Activated T-helper 1 cell treated with anti-CD3 and anti-CD28 coated beads, Interleukin-12 subunit alpha, Interleukin-12 subunit beta, Interleukin-2, Interleukin-4 antibody, amounts not matched to agents 30 ng/mL and 10 ng/mL and 1 ng/mL, durations not matched to agents 14 hours and 24 hours and 36 hours (primary cell): ENCODE measurements around the gene SDK2. TPM values are rescaled to one million over a fixed set of nuclear protein-coding genes. Genes with fewer than 3 reads are reported as not detected.

Experiments
- DNase-seq: peaks from one replicate; pipeline ENCODE4 v3.0.0; 2021; ENCODE audit warnings: low spot score
- H3K27ac Mint-ChIP-seq: one replicate; pipeline ENCODE4 v1.8.0; 2021; ENCODE audit warnings: mild to moderate bottlenecking, mixed read lengths
- H3K27me3 Mint-ChIP-seq: one replicate; pipeline ENCODE4 v1.8.0; 2022; ENCODE audit warnings: mild to moderate bottlenecking, moderate library complexity, mixed read lengths; ENCODE audit not compliant: insufficient read depth
- H3K36me3 Mint-ChIP-seq: one replicate; pipeline ENCODE4 v1.8.0; 2021; ENCODE audit warnings: low read depth, mixed read lengths
- H3K4me1 Mint-ChIP-seq: one replicate; pipeline ENCODE4 v1.8.0; 2021; ENCODE audit warnings: low read depth, mixed read lengths
- H3K4me3 Mint-ChIP-seq: one replicate; pipeline ENCODE4 v1.8.0; 2021; ENCODE audit warnings: mild to moderate bottlenecking, moderate library complexity, mixed read lengths
- H3K9me3 Mint-ChIP-seq: one replicate; pipeline ENCODE4 v1.8.0; 2021; ENCODE audit warnings: mixed read lengths
- intact Hi-C: fragments of 100-400 bp; cut with micrococcal nuclease; formaldehyde crosslinking; loops from one replicate; pipeline ENCODE4 v1.15.1; 2024
- total RNA-seq: library from RNA; stranded (reverse); gene quantifications from 2 replicates; pipeline ENCODE4 v1.2.3, GENCODE V29; 2022

SDK2 gene
- total RNA-seq, 1 donor from 2014 or later = 0.44 TPM

DNA sequence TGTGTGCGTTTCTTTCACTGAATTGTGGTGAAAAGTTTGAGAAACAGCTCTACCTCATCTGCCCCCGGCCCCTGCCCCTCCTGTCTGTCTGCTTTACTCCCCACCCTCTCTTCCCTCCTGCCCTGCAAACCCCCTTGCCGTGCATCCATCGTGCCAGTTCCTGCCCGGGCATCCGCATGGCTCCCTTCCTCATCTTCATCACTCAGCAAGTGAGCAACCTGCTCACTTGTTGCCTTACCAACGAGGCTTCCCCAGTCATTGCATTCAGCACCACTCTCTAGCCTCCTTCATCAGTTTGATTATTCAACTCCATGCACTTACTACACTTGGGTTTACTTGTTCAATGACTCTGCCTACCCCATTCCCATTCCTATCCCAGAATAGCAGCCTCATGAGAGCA, 34.8 kb upstream of the SDK2 start:
- Mint-ChIP-seq H3K27me3 (peaks cover 15% of the 10 kb centered on the region), H3K4me3 (no peak overlapping the region), H3K36me3 (no peaks in the 10 kb centered on the region), H3K4me1 (no peaks in the 10 kb centered on the region), H3K9me3 (peaks cover 9% of the 10 kb centered on the region), H3K27ac (no peak overlapping the region)
- DNase-seq = no peak
- intact Hi-C loops = no loop called here

DNA sequence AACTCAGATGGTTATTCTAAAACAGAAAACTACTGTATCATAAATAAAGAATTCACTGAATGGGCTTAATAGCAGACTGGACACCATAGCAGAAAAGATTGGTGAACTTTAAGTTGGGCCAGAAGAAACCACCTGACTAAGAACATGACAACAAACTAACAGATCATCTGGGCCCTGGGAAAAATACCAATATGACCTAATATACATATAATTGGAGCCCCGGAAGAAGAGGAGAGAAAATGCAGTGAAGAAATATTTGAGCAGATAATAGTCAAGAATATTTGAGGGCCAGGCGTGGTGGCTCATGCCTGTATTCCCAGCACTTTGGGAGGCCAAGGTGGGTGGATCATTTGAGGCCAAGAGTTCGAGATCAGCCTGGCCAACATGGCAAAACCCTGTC, 25.5 kb upstream of the SDK2 start:
- no peak overlapping the region for H3K27ac Mint-ChIP-seq
- H3K27me3 Mint-ChIP-seq = peaks cover 16% of the 10 kb centered on the region
- intact Hi-C loops = no loop called here
- DNase-seq = no peak
- H3K4me1 Mint-ChIP-seq = peaks cover 24% of the 10 kb centered on the region
- no peak overlapping the region for H3K4me3 Mint-ChIP-seq
- peaks cover 1% of the 10 kb centered on the region for H3K36me3 Mint-ChIP-seq
- H3K9me3 Mint-ChIP-seq = peaks cover 14% of the 10 kb centered on the region

DNA sequence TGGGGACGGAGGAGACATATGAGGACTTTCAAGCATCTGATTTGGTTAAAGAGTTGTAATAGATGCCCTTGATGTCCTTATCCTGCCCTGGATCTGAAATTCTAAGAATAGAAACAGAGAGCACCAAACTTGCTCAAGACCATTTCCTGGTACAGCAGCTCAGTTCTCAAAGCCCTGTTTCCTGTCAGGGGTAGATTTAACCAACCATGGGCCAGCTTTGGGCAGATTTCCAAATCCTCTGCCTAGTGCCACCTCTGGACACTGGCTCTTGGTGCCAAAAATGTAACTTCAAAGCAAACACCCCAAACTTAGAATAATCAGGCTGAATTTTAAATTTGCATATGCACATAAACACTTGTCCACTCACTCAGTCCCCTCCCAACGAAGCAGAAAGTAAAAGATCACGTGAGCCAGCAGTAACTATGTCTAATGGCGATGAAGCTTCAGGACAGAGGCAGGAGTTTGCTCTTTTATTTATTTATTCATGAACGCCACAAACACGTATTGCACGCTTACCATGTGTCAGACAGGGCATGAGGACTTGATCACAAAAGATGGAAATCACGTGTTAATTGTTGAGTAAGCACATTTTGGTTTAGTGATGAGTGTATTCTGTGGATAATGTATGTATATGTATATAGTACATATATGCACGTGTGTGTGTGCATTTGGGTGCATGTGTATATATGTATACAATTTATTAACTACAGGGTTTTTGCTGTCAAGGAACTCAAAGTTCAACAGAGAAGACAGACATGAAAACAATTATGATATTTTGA, 23.1 kb upstream of the SDK2 start:
- H3K4me1 Mint-ChIP-seq = peaks cover 24% of the 10 kb centered on the region
- peaks cover 14% of the 10 kb centered on the region for H3K9me3 Mint-ChIP-seq
- peak overlapping the region; percentile 32 for H3K4me3 Mint-ChIP-seq
- DNase-seq = no peak
- intact Hi-C loops = no loop called here
- peak overlapping the region; percentile 64 for H3K27ac Mint-ChIP-seq
- H3K27me3 Mint-ChIP-seq = peaks cover 16% of the 10 kb centered on the region
- H3K36me3 Mint-ChIP-seq = peaks cover 1% of the 10 kb centered on the region

DNA sequence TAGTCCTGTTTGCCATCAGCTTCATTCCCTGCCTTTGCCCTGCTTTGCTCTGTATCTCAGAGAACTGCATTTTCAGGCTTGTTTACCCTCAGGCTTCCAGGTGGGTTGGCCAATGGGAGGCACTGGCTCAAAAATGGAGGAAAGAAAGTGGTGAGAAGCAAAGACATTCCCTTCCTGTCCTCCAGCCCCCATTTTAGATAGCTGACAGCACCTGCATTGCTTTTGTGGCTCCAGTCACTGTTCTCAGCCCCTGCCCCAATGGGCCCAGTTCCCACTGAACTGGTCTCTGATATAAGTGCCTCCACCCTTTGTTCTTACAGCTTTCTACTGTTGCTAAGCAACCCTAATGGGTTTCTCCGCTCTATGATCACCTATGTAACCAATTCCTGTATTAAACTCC, 19.4 kb upstream of the SDK2 start:
- Mint-ChIP-seq H3K27me3 (peaks cover 30% of the 10 kb centered on the region), H3K4me1 (peaks cover 24% of the 10 kb centered on the region), H3K36me3 (peaks cover 1% of the 10 kb centered on the region), H3K9me3 (no peaks in the 10 kb centered on the region), H3K27ac (no peak overlapping the region), H3K4me3 (no peak overlapping the region)
- no peak for DNase-seq
- intact Hi-C loops = no loop called here

DNA sequence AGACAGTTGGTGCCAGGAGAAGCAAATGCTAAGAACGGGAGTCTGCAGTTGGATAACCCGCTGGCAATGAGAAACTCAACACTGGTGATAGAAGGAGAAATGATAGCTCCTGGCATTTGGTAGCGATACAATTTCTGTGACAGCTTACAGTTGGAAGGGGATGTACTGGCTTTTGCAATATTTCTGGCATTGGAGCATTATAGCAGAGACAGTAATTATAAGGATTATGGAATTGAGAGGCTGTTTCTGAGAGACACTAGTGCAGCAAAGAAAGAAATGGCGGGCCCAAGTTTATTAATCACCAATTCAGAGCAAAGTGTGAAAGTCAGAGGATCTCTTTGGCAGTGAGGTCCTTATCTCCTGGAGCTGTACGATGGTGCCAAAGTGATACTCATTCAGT, 16.1 kb upstream of the SDK2 start:
- intact Hi-C loops = no loop called here
- H3K4me1 Mint-ChIP-seq = no peaks in the 10 kb centered on the region
- H3K4me3 Mint-ChIP-seq = no peak overlapping the region
- no peak for DNase-seq
- H3K9me3 Mint-ChIP-seq = no peaks in the 10 kb centered on the region
- H3K36me3 Mint-ChIP-seq = no peaks in the 10 kb centered on the region
- H3K27me3 Mint-ChIP-seq = peaks cover 27% of the 10 kb centered on the region
- H3K27ac Mint-ChIP-seq = no peak overlapping the region

DNA sequence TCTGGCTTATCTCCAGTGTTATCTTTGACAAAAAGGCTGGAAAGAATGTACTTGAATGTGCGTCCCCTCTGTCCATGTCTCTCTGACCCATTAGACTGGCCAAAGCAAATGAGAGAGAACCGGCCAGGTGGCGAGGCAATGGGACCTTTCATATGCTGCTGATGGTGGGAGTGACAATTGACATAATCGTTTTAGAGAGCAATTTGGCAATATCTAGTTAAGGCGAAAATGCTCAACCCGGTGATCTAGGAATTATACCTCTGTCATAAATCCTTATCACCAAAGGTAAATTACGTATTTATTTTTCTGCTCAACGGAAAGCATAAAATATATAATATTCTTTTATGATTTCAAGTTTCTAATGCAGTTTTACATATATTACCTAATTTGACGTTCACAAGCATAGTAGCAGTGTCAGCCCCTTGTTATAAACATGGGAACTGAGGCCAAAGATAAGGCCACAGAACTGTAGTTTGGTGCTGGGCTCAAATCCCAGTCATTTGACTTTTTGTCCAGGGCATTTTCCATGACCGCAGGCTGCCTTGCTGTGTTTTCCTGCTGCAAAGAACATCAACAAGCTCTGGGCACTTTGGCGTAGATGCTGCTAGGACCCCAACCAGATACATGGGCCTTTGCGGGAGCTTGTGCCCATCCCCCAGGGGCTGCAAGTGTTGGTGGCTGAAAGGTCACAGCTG, 14.7 kb upstream of the SDK2 start:
- Mint-ChIP-seq H3K27ac (no peak overlapping the region), H3K36me3 (peaks cover 3% of the 10 kb centered on the region), H3K4me3 (no peak overlapping the region), H3K27me3 (peaks cover 25% of the 10 kb centered on the region), H3K9me3 (peaks cover 12% of the 10 kb centered on the region), H3K4me1 (no peaks in the 10 kb centered on the region)
- intact Hi-C loops = no loop called here
- no peak for DNase-seq

DNA sequence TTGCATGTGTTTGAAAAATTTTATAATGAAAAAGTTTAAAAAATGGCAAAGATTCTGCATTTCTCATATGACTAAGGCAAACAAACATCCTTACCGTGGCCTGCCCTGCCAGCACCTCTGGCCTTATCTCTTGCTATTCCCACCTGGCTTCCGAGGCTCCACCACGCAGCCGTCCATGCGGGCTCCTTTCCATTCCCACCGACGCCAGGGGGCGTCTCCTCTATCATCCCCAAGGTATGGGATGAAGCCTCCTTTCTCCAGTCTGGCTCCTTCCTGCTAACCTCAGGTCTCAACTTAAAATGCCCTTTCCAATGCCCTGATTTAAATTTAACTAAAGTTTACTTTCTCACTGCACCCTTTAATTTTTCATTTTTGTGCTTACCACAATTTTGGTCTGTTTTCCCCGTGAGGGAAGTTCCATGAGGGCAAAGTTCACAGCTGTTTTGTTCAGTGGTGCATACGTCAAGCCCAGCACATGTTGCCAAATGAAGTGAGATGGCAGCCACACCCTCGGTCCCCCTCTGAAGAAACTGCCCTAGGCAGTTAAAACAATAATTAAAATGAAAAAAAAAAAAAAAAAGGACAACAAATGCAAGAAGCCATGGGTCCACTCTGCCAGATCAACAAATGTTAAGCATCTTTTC, 13.3 kb upstream of the SDK2 start:
- H3K4me3 Mint-ChIP-seq = no peak overlapping the region
- peaks cover 21% of the 10 kb centered on the region for H3K9me3 Mint-ChIP-seq
- H3K4me1 Mint-ChIP-seq = no peaks in the 10 kb centered on the region
- peaks cover 5% of the 10 kb centered on the region for H3K36me3 Mint-ChIP-seq
- H3K27me3 Mint-ChIP-seq = peaks cover 22% of the 10 kb centered on the region
- no peak overlapping the region for H3K27ac Mint-ChIP-seq
- intact Hi-C loops = no loop called here
- no peak for DNase-seq

DNA sequence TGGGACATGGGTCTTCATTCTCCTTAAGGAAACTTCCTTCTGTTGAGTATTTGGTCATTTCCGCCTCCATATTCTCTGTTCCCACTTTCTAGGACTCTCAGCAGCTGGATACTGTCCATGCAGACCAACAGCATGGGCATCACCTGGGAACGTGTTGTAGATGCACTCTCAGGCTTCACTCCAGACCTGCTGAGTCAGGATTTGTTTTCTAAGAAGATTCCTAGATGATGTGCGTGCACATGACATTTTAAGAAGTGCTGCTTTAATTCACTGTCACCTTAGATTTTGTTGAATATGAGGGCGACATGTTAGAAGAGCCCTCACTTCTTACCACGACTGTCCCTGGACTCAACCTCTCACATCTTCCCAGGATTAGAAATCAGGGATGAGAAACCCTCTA, 10.0 kb upstream of the SDK2 start:
- Mint-ChIP-seq H3K9me3 (peaks cover 21% of the 10 kb centered on the region), H3K27me3 (peaks cover 18% of the 10 kb centered on the region), H3K36me3 (peaks cover 5% of the 10 kb centered on the region), H3K4me1 (no peaks in the 10 kb centered on the region), H3K4me3 (no peak overlapping the region), H3K27ac (no peak overlapping the region)
- DNase-seq = no peak
- intact Hi-C loops = no loop called here

DNA sequence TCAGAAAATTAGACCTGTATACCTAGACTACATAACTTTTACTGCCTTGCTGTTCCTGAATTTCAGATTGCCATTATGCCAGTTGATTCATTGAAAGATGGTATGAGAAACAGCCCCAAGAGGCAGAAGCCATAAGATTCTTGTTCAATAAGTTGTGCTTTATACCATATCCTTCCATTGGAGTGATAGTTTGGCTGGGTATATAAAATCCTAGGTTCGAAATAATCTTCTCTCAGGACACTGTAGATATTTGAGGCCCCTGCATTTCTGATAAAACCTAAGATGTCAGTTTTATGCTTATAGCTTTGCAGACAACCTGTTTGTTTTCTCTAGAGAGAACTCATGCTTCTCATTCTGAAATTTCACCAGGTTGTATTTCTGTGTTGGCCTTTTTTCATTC, 9.6 kb upstream of the SDK2 start:
- DNase-seq = no peak
- Mint-ChIP-seq H3K27ac (no peak overlapping the region), H3K4me3 (no peak overlapping the region), H3K36me3 (peaks cover 5% of the 10 kb centered on the region), H3K27me3 (peaks cover 20% of the 10 kb centered on the region), H3K4me1 (no peaks in the 10 kb centered on the region), H3K9me3 (peaks cover 21% of the 10 kb centered on the region)
- intact Hi-C loops = no loop called here

DNA sequence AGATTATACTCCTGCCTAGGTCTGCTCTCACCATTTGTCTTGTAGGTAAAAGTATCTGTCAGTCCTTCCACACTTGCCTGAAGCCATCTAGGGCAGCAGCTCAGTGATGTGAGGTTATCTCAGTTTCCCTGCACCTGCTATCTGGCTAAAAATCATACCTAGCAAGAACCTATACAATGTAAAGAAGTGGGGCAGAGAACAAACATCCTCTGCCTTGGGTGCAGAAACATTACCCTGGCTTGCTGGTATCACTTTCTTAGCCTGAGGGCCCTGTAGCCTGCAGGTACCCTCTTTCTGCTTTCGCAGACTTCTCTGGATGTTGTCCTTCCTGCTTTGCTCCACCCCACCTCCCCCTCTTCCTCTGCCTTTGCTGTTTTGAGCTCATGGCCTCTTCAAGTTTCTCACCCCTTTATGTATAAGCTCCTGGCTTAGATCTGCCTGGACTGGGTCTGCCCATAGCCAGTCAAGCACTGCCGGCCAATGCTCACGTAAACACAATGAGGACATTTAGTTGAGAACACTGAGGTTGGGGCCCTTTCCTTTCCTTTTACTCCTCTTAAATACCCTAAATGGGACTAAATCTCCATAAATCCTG, 8.7 kb upstream of the SDK2 start:
- Mint-ChIP-seq H3K9me3 (peaks cover 21% of the 10 kb centered on the region), H3K4me1 (no peaks in the 10 kb centered on the region), H3K27ac (no peak overlapping the region), H3K36me3 (peaks cover 5% of the 10 kb centered on the region), H3K4me3 (no peak overlapping the region), H3K27me3 (peaks cover 25% of the 10 kb centered on the region)
- DNase-seq = no peak
- intact Hi-C loops = no loop called here

DNA sequence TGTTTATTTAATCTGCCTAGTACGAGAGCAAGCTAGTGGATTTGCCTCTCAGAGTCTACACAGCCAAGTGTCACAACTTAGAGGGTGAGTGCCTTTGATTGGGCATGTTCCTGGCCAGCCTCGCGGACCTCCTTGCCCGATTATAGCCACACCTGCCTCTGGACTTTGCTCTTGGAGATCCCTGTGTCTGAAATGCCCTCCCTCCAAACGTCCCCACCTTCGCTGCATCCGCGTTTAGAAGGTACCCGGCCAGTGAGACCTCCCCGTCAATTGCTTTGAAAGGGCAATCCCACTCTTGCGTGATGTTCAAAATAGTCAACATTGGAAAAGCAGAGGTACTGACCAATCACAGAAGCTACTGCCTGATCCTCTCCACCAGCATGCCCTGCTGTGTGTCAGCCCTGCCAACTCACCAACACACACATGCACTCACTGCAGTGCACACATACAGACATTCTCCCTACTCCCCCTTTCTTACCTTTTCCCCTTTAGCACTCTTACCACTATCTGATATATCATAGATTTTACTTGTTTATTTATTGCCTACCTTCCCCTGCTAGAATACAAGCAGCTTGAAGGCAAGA, 6.5 kb upstream of the SDK2 start:
- H3K4me3 Mint-ChIP-seq = no peak overlapping the region
- intact Hi-C loops = loop anchor here (2.0 kb wide), 1 partner anchor 58 kb away; no protein-coding TSS in a partner anchor
- peaks cover 5% of the 10 kb centered on the region for H3K36me3 Mint-ChIP-seq
- H3K27me3 Mint-ChIP-seq = peaks cover 38% of the 10 kb centered on the region
- no peaks in the 10 kb centered on the region for H3K4me1 Mint-ChIP-seq
- no peak overlapping the region for H3K27ac Mint-ChIP-seq
- DNase-seq = no peak
- H3K9me3 Mint-ChIP-seq = peaks cover 21% of the 10 kb centered on the region

DNA sequence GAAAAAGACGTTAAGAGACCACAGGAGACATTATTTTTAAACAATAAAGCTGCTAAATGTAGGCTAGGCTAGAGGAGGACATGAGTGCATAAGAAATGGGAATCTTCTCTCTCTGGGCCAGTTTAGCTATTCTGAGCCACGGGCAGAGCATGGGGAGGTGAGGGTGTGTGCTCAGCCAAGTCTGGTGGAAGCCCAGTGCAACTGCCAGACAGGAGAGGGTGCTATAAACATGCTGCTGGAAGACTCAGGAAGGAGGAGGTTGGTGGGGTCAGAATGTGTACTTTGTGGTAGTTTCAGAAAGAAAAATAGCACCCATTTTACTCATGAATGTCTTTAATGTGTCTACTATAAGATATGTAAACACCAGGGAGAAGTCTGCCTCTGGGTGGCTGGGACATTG, 5.9 kb upstream of the SDK2 start:
- H3K27ac Mint-ChIP-seq = no peak overlapping the region
- DNase-seq = no peak
- intact Hi-C loops = loop anchor here (2.0 kb wide), 1 partner anchor 59 kb away; no protein-coding TSS in a partner anchor
- peaks cover 20% of the 10 kb centered on the region for H3K9me3 Mint-ChIP-seq
- H3K4me1 Mint-ChIP-seq = no peaks in the 10 kb centered on the region
- H3K36me3 Mint-ChIP-seq = peaks cover 5% of the 10 kb centered on the region
- H3K4me3 Mint-ChIP-seq = no peak overlapping the region
- H3K27me3 Mint-ChIP-seq = peaks cover 41% of the 10 kb centered on the region
